ENCODE data around the gene MAGI2.

- TF ChIP-seq CTCF (IDR thresholded peaks at IDR 0.05 in 2 of 3, conservative IDR thresholded peaks at IDR 0.05 in 1 of 3; ENCODE audit: borderline replicate concordance in 1 of 3, insufficient read depth in 1 of 3, low read depth in 2 of 3, low read length in 2 of 3) (no peak), POLR2A (IDR thresholded peaks at IDR 0.05; ENCODE audit: borderline replicate concordance, extremely low read depth, insufficient read depth, insufficient read length) (no peak), RAD21 (IDR thresholded peaks at IDR 0.05; ENCODE audit: low read depth) (no peak), EZH2 (IDR thresholded peaks at IDR 0.05) (no peak), FOSL1 (IDR thresholded peaks at IDR 0.05; ENCODE audit: low read depth) (no peak), EGR1 (IDR thresholded peaks at IDR 0.05; ENCODE audit: low read depth) (no peak), YY1 (IDR thresholded peaks at IDR 0.05; ENCODE audit: extremely low read depth, insufficient replicate concordance, low read depth, low read length) (no peak), ELF1 (IDR thresholded peaks at IDR 0.05; ENCODE audit: borderline replicate concordance, low read depth) (no peak), SIN3A (IDR thresholded peaks at IDR 0.05; ENCODE audit: low read depth) (no peak), EZH2phosphoT487 (IDR thresholded peaks at IDR 0.05; ENCODE audit: borderline replicate concordance) (no peak)
Observed at GRCh38 chr7:79332091-79332490, 121.4 kb downstream of the MAGI2 start.
